Brain microvascular endothelial cell (primary cell): ENCODE measurements around the gene CEP85L.

Experiments used
- DNase-seq: peaks from one replicate; pipeline ENCODE4 v3.0.0-alpha.2; 2020
- H3K27ac ChIP-seq: fragments of 250-450 bp; sonication (Bioruptor Pico); 2 replicates; pipeline ENCODE4 v1.5.1; 2020; ENCODE audit warnings: mild to moderate bottlenecking, moderate library complexity
- H3K27me3 ChIP-seq: fragments of 250-450 bp; sonication (Bioruptor Pico); replicated peaks from 2 replicates; pipeline ENCODE4 v1.5.1; 2020; ENCODE audit warnings: mild to moderate bottlenecking
- H3K36me3 ChIP-seq: fragments of 250-450 bp; sonication (Bioruptor Pico); replicated peaks from 2 replicates; pipeline ENCODE4 v1.5.1; 2020; ENCODE audit warnings: mild to moderate bottlenecking
- H3K4me3 ChIP-seq: 2 replicates; pipeline ENCODE4 v1.5.1; 2011; ENCODE audit warnings: low read depth, mild to moderate bottlenecking, control low read depth, low read length, moderate library complexity
- in situ Hi-C: cut with HindIII; loops from 2 replicates; pipeline ENCODE4 v1.10.0; 2017; ENCODE audit warnings: low sequenced_read_pairs, low pct_ligation_motif_present
- TF ChIP-seq, protein P1 (sequence below): IDR thresholded peaks from 2 replicates; pipeline ENCODE4 v1.5.1; 2011; ENCODE audit warnings: low read depth, mild to moderate bottlenecking, moderate library complexity, low read length, control low read depth, inconsistent platforms; ENCODE audit errors: missing control alignments

The CEP85L gene

DNA sequence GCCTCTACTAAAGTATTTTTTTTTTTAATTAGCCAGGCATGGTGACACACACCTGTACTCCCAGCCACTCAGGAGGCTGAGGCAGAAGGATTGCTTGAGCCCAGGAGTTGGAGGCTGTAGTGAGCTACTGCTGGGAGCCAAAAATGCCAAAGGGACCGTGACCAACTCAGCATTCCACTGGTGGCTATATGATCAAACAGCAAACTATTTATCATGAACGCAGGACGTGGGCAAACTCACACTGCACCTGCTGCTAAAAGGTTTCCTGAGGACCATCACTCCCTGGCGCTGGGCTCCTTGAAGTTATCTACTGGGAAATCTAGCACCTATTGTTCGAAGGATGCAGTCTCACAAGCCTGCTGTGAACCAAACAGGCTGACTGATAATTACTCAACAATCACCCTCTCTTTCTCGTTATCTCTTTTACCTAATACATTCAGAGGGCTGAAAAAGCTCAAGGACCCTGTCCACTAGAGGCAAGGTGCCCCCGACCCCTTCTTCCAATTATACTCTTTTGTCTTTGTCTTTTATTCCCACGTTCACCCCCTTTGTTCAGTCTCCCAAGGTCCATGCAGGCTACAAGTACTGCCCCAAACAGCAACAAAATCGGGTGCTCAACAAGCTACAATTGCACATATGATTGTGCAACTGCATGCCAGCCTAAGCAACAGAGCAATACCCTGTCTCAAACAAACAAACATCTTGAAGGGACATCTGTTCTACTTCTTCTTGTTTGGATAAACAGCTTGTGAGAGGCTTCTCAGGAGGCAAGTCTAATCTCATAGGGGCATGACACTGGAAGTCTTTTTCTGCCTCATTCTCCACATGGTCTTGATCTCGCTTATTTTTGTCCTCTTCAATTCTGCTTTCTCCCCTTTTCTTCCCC, 151.0 kb downstream of the CEP85L start:
- TF ChIP-seq, protein P1, sequence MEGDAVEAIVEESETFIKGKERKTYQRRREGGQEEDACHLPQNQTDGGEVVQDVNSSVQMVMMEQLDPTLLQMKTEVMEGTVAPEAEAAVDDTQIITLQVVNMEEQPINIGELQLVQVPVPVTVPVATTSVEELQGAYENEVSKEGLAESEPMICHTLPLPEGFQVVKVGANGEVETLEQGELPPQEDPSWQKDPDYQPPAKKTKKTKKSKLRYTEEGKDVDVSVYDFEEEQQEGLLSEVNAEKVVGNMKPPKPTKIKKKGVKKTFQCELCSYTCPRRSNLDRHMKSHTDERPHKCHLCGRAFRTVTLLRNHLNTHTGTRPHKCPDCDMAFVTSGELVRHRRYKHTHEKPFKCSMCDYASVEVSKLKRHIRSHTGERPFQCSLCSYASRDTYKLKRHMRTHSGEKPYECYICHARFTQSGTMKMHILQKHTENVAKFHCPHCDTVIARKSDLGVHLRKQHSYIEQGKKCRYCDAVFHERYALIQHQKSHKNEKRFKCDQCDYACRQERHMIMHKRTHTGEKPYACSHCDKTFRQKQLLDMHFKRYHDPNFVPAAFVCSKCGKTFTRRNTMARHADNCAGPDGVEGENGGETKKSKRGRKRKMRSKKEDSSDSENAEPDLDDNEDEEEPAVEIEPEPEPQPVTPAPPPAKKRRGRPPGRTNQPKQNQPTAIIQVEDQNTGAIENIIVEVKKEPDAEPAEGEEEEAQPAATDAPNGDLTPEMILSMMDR, result no peak

DNA sequence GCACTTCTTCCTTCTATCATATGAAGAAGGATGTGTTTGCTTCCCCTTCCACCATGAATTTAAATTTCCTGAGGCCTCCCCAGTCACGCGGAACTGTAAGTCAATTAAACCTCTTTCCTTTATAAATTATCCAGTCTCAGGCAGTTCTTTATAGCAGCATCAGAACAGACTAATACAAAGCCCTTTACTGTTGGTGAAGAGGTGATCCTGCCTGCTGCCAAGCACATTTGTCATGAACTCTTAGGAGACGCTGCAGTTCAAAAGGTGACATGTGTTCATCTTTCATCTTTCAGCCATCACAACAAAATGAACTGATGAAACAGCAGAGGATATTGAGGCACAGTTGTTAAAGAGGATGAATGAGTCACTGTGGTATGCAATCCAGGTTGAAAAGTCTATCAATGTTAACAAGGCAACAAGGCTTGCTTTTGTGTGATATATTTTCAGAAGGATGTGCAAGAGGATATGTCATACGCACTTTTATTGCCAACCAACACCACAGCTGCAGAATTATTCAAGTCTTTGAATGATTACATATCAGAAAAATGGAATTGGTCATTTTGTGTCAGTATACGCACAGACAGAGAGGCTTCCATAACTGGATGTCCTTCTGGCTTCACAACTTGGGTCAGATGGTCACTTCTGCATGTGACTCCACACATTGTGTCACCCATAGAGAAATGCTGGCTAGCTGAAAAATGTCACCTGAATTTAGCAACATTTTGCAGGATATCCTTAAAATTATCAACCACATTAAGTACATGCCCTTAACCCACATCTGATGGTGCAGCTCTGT, 155.7 kb downstream of the CEP85L start:
- Histone ChIP-seq H3K27ac (peak overlapping the region; percentile 7), H3K4me3 (no peak overlapping the region), H3K27me3 (no peaks in the 10 kb centered on the region), H3K36me3 (no peaks in the 10 kb centered on the region)
- in situ Hi-C loops, result no loop called here
- peak; percentile 39 for DNase-seq
- TF ChIP-seq, protein P1, result no peak

More for the DNA sequence above, 151.0 kb downstream of the CEP85L start:
- in situ Hi-C loops, result no loop called here
- no peak overlapping the region for H3K27ac ChIP-seq
- no peak overlapping the region for H3K4me3 ChIP-seq
- DNase-seq, result no peak
- H3K27me3 ChIP-seq, result no peaks in the 10 kb centered on the region
- H3K36me3 ChIP-seq, result peaks cover 4% of the 10 kb centered on the region

DNA sequence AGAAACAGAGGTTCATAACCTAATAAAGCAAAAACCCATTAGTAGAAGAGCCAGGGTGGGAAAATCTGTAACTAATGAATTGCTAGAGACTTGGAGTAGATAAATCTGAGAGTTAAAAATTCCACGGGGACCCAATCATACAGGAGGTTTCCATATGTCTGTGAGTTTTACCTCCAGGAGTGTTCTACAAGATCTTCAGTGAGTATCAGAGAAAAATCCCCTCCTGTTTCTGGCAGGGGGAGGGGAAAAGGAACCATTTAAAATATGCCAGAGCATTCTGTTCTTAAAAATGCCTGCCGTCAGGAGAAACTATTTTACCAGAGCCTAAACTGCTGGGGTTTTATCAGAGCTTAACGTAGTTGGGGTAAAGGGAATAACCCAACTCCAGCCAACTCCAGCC, 157.3 kb downstream of the CEP85L start:
- TF ChIP-seq, protein P1, result no peak
- no peaks in the 10 kb centered on the region for H3K36me3 ChIP-seq
- peak; percentile 23 for DNase-seq
- in situ Hi-C loops, result no loop called here
- H3K27me3 ChIP-seq, result no peaks in the 10 kb centered on the region
- no peak overlapping the region for H3K4me3 ChIP-seq
- no peak overlapping the region for H3K27ac ChIP-seq

DNA sequence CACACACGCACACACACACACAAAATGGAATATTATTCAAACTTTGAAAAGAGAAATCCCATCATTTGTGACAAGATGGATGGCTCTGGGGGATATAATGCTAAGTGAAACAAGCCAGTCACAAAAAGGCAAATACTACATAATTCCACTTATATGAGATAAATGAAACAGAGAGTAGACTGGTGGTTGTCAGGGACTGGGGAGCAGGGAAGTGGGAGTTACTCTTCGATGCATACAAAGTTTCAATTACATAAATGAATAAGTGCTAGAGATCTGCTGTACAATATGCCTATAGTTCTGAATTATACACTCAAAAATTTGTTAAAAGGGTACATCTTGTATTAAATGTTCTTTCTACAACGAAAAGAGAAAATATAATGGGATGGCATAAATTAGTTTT, 161.4 kb downstream of the CEP85L start:
- Histone ChIP-seq H3K4me3 (no peak overlapping the region), H3K27me3 (no peaks in the 10 kb centered on the region), H3K27ac (no peak overlapping the region), H3K36me3 (peaks cover 4% of the 10 kb centered on the region)
- DNase-seq, result no peak
- in situ Hi-C loops, result no loop called here
- TF ChIP-seq, protein P1, result no peak

DNA sequence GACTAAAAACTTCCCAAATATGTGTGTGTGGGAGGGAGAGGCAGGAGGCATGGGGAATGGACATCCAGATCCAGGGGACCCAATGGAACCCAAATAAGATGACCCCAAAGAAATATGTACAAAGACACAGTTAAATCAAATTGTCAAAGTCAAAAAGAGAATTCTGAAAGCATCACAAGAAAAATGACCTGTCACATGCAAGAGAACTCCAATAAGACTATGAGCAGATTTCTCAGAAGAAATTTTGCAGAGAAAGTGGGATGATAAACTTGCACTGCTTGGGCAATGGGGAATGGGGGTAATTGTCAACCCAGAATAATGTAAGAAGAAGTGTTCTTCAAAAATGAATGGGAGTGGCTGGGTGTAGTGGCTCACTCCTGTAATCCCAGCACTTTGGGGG, 162.8 kb downstream of the CEP85L start:
- Histone ChIP-seq H3K27ac (no peak overlapping the region), H3K36me3 (peaks cover 4% of the 10 kb centered on the region), H3K27me3 (no peaks in the 10 kb centered on the region), H3K4me3 (no peak overlapping the region)
- TF ChIP-seq, protein P1, result no peak
- no peak for DNase-seq
- in situ Hi-C loops, result no loop called here
